A673 (cell line): ENCODE measurements around the gene SSTR4. TPM values are rescaled to one million over a fixed set of nuclear protein-coding genes. Genes with fewer than 3 reads are reported as not detected.

ENCODE experiments used
- BruUV-seq: library from RNA; stranded (reverse); fragments of 400-500 nt; replicated peaks from 2 replicates; lab custom pipeline; 2021; lab: Mats Ljungman, UMichigan
- CTCF ChIA-PET: fragments of 300-600 bp; sonication (Branson Sonifier 250); formaldehyde crosslinking; loops from one replicate; lab custom pipeline; 2022; ENCODE audit warnings: antibody characterized with exemption; lab: Charles Lee
- POLR2A ChIA-PET: fragments of 300-600 bp; sonication (Branson Sonifier 250); formaldehyde crosslinking; loops from one replicate; lab custom pipeline; 2022; ENCODE audit warnings: antibody characterized with exemption; ENCODE audit not compliant: low non-redundant PET; lab: Charles Lee
- DNase-seq: peaks from one replicate; pipeline ENCODE4 v3.0.0-alpha.2; 2015; ENCODE audit warnings: low spot score
- H3K27ac ChIP-seq: fragments of 200-600 bp; sonication (generic); 2 replicates; pipeline ENCODE4 v1.5.1; 2016; ENCODE audit warnings: mixed run types, low read depth, mild to moderate bottlenecking, mixed read lengths, antibody characterized with exemption, low read length; ENCODE audit not compliant: poor library complexity, severe bottlenecking
- H3K27me3 ChIP-seq: fragments of 200-600 bp; sonication (generic); replicated peaks from 2 replicates; pipeline ENCODE4 v1.6.1; 2017; ENCODE audit warnings: mixed run types, low read depth, mild to moderate bottlenecking, mixed read lengths, antibody characterized with exemption, low read length; ENCODE audit not compliant: insufficient read depth, poor library complexity
- H3K36me3 ChIP-seq: fragments of 200-600 bp; sonication (generic); 2 replicates; pipeline ENCODE4 v1.6.1; 2016; ENCODE audit warnings: mixed run types, mild to moderate bottlenecking, mixed read lengths, antibody characterized with exemption, low read length; ENCODE audit not compliant: insufficient read depth, poor library complexity, severe bottlenecking
- H3K4me1 ChIP-seq: fragments of 200-600 bp; sonication (generic); 2 replicates; pipeline ENCODE4 v1.6.1; 2017; ENCODE audit warnings: mixed run types, mild to moderate bottlenecking, mixed read lengths, antibody characterized with exemption, low read length; ENCODE audit not compliant: insufficient read depth, poor library complexity, severe bottlenecking
- H3K4me3 ChIP-seq: fragments of 200-600 bp; sonication (generic); 2 replicates; pipeline ENCODE4 v1.5.1; 2016; ENCODE audit warnings: low read depth, mixed run types, mild to moderate bottlenecking, mixed read lengths, low read length; ENCODE audit not compliant: poor library complexity, severe bottlenecking
- H3K9me3 ChIP-seq: fragments of 200-600 bp; sonication (generic); 2 replicates; pipeline ENCODE4 v1.6.1; 2016; ENCODE audit warnings: mixed run types, low read depth, mild to moderate bottlenecking, mixed read lengths, antibody characterized with exemption, low read length; ENCODE audit not compliant: poor library complexity, severe bottlenecking
- CTCF ChIP-seq: fragments of 300-800, 200-600 bp; sonication (generic); conservative IDR thresholded peaks from 2 replicates; pipeline ENCODE4 v1.5.1; 2017; ENCODE audit warnings: low read depth, mild to moderate bottlenecking, antibody characterized with exemption, low read length, moderate library complexity, mixed read lengths
- EZH2 ChIP-seq: fragments of 200-600 bp; sonication (generic); IDR thresholded peaks from 2 replicates; pipeline ENCODE4 v1.6.1; 2017; ENCODE audit warnings: borderline replicate concordance, low read depth, mild to moderate bottlenecking, mixed read lengths, antibody characterized with exemption, low read length; ENCODE audit not compliant: poor library complexity, severe bottlenecking
- intact Hi-C: fragments of 100-400 bp; cut with micrococcal nuclease; formaldehyde crosslinking; loops from one replicate; pipeline ENCODE4 v1.10.0; 2022; ENCODE audit not compliant: unreplicated experiment
- total RNA-seq: library from RNA; stranded (reverse); gene quantifications from 2 replicates; pipeline ENCODE4 v1.2.3, GENCODE V29; 2021

Gene SSTR4
- total RNA-seq, 1 experiment from 2014 or later: not detected

GRCh38 chr20:23013429-23013828 lies 21.7 kb upstream of the SSTR4 start:
- Histone ChIP-seq H3K4me1 (no peaks in the 10 kb centered on the region), H3K27ac (no peak overlapping the region), H3K36me3 (no peaks in the 10 kb centered on the region), H3K4me3 (no peak overlapping the region), H3K27me3 (no peaks in the 10 kb centered on the region), H3K9me3 (no peaks in the 10 kb centered on the region)
- BruUV-seq: no TSS peak
- POLR2A ChIA-PET: no interaction called here
- CTCF ChIA-PET: no interaction called here
- DNase-seq: no peak
- intact Hi-C loops: no loop called here
- TF ChIP-seq CTCF: no peak
- no peak for TF ChIP-seq EZH2

GRCh38 chr20:23017516-23017915 lies 17.6 kb upstream of the SSTR4 start:
- Histone ChIP-seq H3K27me3 (no peaks in the 10 kb centered on the region), H3K27ac (no peak overlapping the region), H3K4me3 (no peak overlapping the region), H3K36me3 (no peaks in the 10 kb centered on the region), H3K4me1 (no peaks in the 10 kb centered on the region), H3K9me3 (no peaks in the 10 kb centered on the region)
- TF ChIP-seq EZH2 (no peak), CTCF (no peak)
- POLR2A ChIA-PET: no interaction called here
- CTCF ChIA-PET: no interaction called here
- BruUV-seq: no TSS peak
- intact Hi-C loops: no loop called here
- no peak for DNase-seq

DNA sequence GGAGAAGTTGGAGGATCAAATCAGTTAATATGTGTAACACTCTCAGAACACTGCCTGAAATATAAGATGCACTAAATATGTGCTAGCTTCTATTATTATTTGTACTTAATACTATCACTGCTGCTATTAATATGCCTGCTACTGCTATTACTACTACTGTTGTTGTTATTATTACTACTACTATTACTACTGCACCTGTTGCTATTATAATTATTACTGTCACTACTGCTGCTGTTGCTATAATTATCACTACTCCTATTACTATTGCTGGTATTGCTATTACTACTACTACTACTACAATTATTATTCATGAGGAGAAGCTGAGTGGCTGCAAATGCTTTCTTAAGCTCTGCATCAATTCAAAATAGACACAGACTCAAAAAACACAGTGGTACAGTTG lies 16.7 kb upstream of the SSTR4 start:
- BruUV-seq: no TSS peak
- CTCF ChIA-PET: no interaction called here
- POLR2A ChIA-PET: no interaction called here

More for the DNA sequence above, 16.7 kb upstream of the SSTR4 start:
- H3K36me3 ChIP-seq: no peaks in the 10 kb centered on the region
- no peak for TF ChIP-seq CTCF
- TF ChIP-seq EZH2: no peak
- DNase-seq: no peak
- no peaks in the 10 kb centered on the region for H3K27me3 ChIP-seq
- H3K9me3 ChIP-seq: no peaks in the 10 kb centered on the region
- intact Hi-C loops: no loop called here
- H3K27ac ChIP-seq: no peak overlapping the region
- H3K4me1 ChIP-seq: no peaks in the 10 kb centered on the region
- H3K4me3 ChIP-seq: no peak overlapping the region
